Neural progenitor cell (in vitro differentiated cells): ENCODE measurements around the gene LSM6. TPM values are rescaled to one million over a fixed set of nuclear protein-coding genes. Genes with fewer than 3 reads are reported as not detected.

Source experiments
- DNase-seq: peaks from one replicate; pipeline ENCODE4 v3.0.0-alpha.2; 2016; ENCODE audit warnings: low spot score
- H2AFZ ChIP-seq: fragments of 200-600 bp; sonication (generic); replicated peaks from 2 replicates; pipeline ENCODE4 v1.6.1; 2016; ENCODE audit warnings: antibody characterized with exemption
- H3F3A ChIP-seq: fragments of 200-600 bp; sonication (generic); 2 replicates; pipeline ENCODE4 v1.6.1; 2016; ENCODE audit warnings: antibody characterized with exemption, low read depth
- H3K27ac ChIP-seq: fragments of 200-600 bp; sonication (generic); 2 replicates; pipeline ENCODE4 v1.5.1; 2016; ENCODE audit warnings: mild to moderate bottlenecking
- H3K27me3 ChIP-seq: fragments of 200-600 bp; sonication (generic); 2 replicates; pipeline ENCODE4 v1.6.1; 2016; ENCODE audit warnings: mild to moderate bottlenecking, moderate library complexity
- H3K36me3 ChIP-seq: fragments of 200-600 bp; sonication (generic); 2 replicates; pipeline ENCODE4 v1.5.1; 2016
- H3K4me1 ChIP-seq: fragments of 200-600 bp; sonication (generic); 2 replicates; pipeline ENCODE4 v1.6.1; 2016; ENCODE audit warnings: mixed run types
- H3K4me2 ChIP-seq: fragments of 200-600 bp; sonication (generic); 2 replicates; pipeline ENCODE4 v1.6.1; 2016
- H3K4me3 ChIP-seq: fragments of 200-600 bp; sonication (generic); 2 replicates; pipeline ENCODE4 v1.5.1; 2016
- H3K79me2 ChIP-seq: fragments of 200-600 bp; sonication (generic); 2 replicates; pipeline ENCODE4 v1.6.1; 2016; ENCODE audit warnings: low read depth
- H3K9ac ChIP-seq: fragments of 200-600 bp; sonication (generic); 2 replicates; pipeline ENCODE4 v1.6.1; 2016
- H3K9me3 ChIP-seq: fragments of 200-600 bp; sonication (generic); 2 replicates; pipeline ENCODE4 v1.5.1; 2016; ENCODE audit warnings: low read depth
- H4K20me1 ChIP-seq: fragments of 200-600 bp; sonication (generic); 2 replicates; pipeline ENCODE4 v1.6.1; 2016; ENCODE audit warnings: low read depth
- H3K27ac Mint-ChIP-seq: 3 replicates; pipeline ENCODE4 v1.8.0; 2021; ENCODE audit warnings: mixed read lengths
- H3K27me3 Mint-ChIP-seq: 2 replicates; pipeline ENCODE4 v1.8.0; 2022; ENCODE audit warnings: low read depth, mild to moderate bottlenecking, inconsistent platforms, moderate library complexity, mixed read lengths; ENCODE audit not compliant: insufficient read depth
- H3K36me3 Mint-ChIP-seq: 3 replicates; pipeline ENCODE4 v1.8.0; 2021; ENCODE audit warnings: mixed read lengths
- H3K4me1 Mint-ChIP-seq: 3 replicates; pipeline ENCODE4 v1.8.0; 2021; ENCODE audit warnings: mixed read lengths
- H3K4me3 Mint-ChIP-seq: 3 replicates; pipeline ENCODE4 v1.8.0; 2021; ENCODE audit warnings: mild to moderate bottlenecking, moderate library complexity, mixed read lengths
- H3K9me3 Mint-ChIP-seq: 3 replicates; pipeline ENCODE4 v1.8.0; 2020; ENCODE audit warnings: mixed read lengths
- CTCF ChIP-seq: fragments of 200-600 bp; sonication (generic); IDR thresholded peaks from 2 replicates; pipeline ENCODE4 v1.5.1; 2017; ENCODE audit warnings: antibody characterized with exemption, mild to moderate bottlenecking
- EZH2 ChIP-seq: fragments of 200-600 bp; sonication (generic); IDR thresholded peaks from 2 replicates; pipeline ENCODE4 v1.6.1; 2017; ENCODE audit warnings: antibody characterized with exemption, mild to moderate bottlenecking, moderate library complexity
- EZH2phosphoT487 ChIP-seq: fragments of 200-600 bp; sonication (generic); IDR thresholded peaks from 2 replicates; pipeline ENCODE4 v1.6.1; 2017; ENCODE audit warnings: antibody characterized with exemption
- total RNA-seq: library from RNA; depleted of rRNA; stranded (reverse); fragments of >200 nt; gene quantifications from 2 replicates; pipeline ENCODE4 v1.2.3, GENCODE V29; 2015; ENCODE audit warnings: low replicate concordance

Gene LSM6
- total RNA-seq, 1 donor from 2014 or later, result 227 TPM

- no peaks in the 10 kb centered on the region for H3K4me1 ChIP-seq
- no peak overlapping the region for H2AFZ ChIP-seq
- no peak overlapping the region for H3K4me2 ChIP-seq
- no peaks in the 10 kb centered on the region for H3F3A ChIP-seq
- no peak overlapping the region for H3K4me3 ChIP-seq
- no peak for DNase-seq
- H3K36me3 ChIP-seq, result no peaks in the 10 kb centered on the region
- H3K79me2 ChIP-seq, result no peaks in the 10 kb centered on the region
- H3K27ac Mint-ChIP-seq, result no peak overlapping the region
- no peaks in the 10 kb centered on the region for H3K27me3 Mint-ChIP-seq
- H4K20me1 ChIP-seq, result no peaks in the 10 kb centered on the region
- no peaks in the 10 kb centered on the region for H3K36me3 Mint-ChIP-seq
- no peaks in the 10 kb centered on the region for H3K4me1 Mint-ChIP-seq
- no peaks in the 10 kb centered on the region for H3K9me3 Mint-ChIP-seq
- no peak overlapping the region for H3K9ac ChIP-seq
- H3K9me3 ChIP-seq, result no peaks in the 10 kb centered on the region
- H3K4me3 Mint-ChIP-seq, result no peak overlapping the region
- no peak overlapping the region for H3K27ac ChIP-seq
- H3K27me3 ChIP-seq, result no peaks in the 10 kb centered on the region
- TF ChIP-seq CTCF (no peak), EZH2 (no peak), EZH2phosphoT487 (no peak)
These were observed 27.5 kb upstream of the LSM6 start for GRCh38 chr4:146148021-146148420.

GRCh38 chr4:146154057-146154456 is 21.5 kb upstream of the LSM6 start:
- Mint-ChIP-seq H3K27ac (no peak overlapping the region), H3K9me3 (peaks cover 8% of the 10 kb centered on the region), H3K4me1 (no peaks in the 10 kb centered on the region), H3K4me3 (no peak overlapping the region), H3K27me3 (no peaks in the 10 kb centered on the region), H3K36me3 (no peaks in the 10 kb centered on the region)
- Histone ChIP-seq H3K27me3 (no peaks in the 10 kb centered on the region), H3K4me1 (no peaks in the 10 kb centered on the region), H3K79me2 (no peaks in the 10 kb centered on the region), H2AFZ (no peak overlapping the region), H3K9ac (no peak overlapping the region), H3F3A (no peaks in the 10 kb centered on the region), H3K4me2 (no peak overlapping the region), H3K9me3 (no peaks in the 10 kb centered on the region), H3K27ac (no peak overlapping the region), H3K36me3 (no peaks in the 10 kb centered on the region), H4K20me1 (no peaks in the 10 kb centered on the region), H3K4me3 (no peak overlapping the region)
- TF ChIP-seq CTCF (no peak), EZH2phosphoT487 (no peak), EZH2 (no peak)
- DNase-seq, result no peak

- Histone ChIP-seq H3K79me2 (no peaks in the 10 kb centered on the region), H3K27me3 (no peaks in the 10 kb centered on the region), H3K27ac (no peak overlapping the region), H3K4me3 (no peak overlapping the region), H3F3A (no peaks in the 10 kb centered on the region), H3K36me3 (no peaks in the 10 kb centered on the region), H3K9me3 (no peaks in the 10 kb centered on the region), H3K4me1 (no peaks in the 10 kb centered on the region), H3K4me2 (no peak overlapping the region), H3K9ac (no peak overlapping the region), H2AFZ (no peak overlapping the region), H4K20me1 (no peaks in the 10 kb centered on the region)
- no peak for DNase-seq
- H3K9me3 Mint-ChIP-seq, result peaks cover 8% of the 10 kb centered on the region
- no peaks in the 10 kb centered on the region for H3K4me1 Mint-ChIP-seq
- H3K36me3 Mint-ChIP-seq, result no peaks in the 10 kb centered on the region
- TF ChIP-seq EZH2 (no peak), EZH2phosphoT487 (no peak), CTCF (no peak)
- no peaks in the 10 kb centered on the region for H3K27me3 Mint-ChIP-seq
- H3K4me3 Mint-ChIP-seq, result no peak overlapping the region
- H3K27ac Mint-ChIP-seq, result no peak overlapping the region
These were observed 20.3 kb upstream of the LSM6 start for GRCh38 chr4:146155152-146155724.
